Activated CD4-positive, alpha-beta memory T cell treated with anti-CD3 and anti-CD28 coated beads for 36 hours (primary cell): ENCODE measurements around the gene IRAK1. TPM values are rescaled to one million over a fixed set of nuclear protein-coding genes. Genes with fewer than 3 reads are reported as not detected.

Experiments
- CTCF ChIA-PET: fragments of 350-600 bp; sonication (Branson Sonifier 250); formaldehyde crosslinking; loops from one replicate; lab custom pipeline; 2021; ENCODE audit warnings: antibody characterized with exemption, inconsistent platforms; lab: Charles Lee
- POLR2A ChIA-PET: fragments of 350-600 bp; sonication (Branson Sonifier 250); formaldehyde crosslinking; loops from one replicate; lab custom pipeline; 2021; ENCODE audit warnings: antibody characterized with exemption; lab: Charles Lee
- DNase-seq: peaks from one replicate; pipeline ENCODE4 v3.0.0-alpha.2; 2020
- H3K27ac Mint-ChIP-seq: one replicate; pipeline ENCODE4 v1.8.0; 2021; ENCODE audit warnings: mixed read lengths
- H3K27me3 Mint-ChIP-seq: one replicate; pipeline ENCODE4 v1.8.0; 2021; ENCODE audit warnings: mixed read lengths
- H3K36me3 Mint-ChIP-seq: one replicate; pipeline ENCODE4 v1.8.0; 2021; ENCODE audit warnings: mixed read lengths
- H3K4me1 Mint-ChIP-seq: one replicate; pipeline ENCODE4 v1.8.0; 2021; ENCODE audit warnings: low read depth, mixed read lengths
- H3K4me3 Mint-ChIP-seq: one replicate; pipeline ENCODE4 v1.8.0; 2021; ENCODE audit warnings: mild to moderate bottlenecking, mixed read lengths
- H3K9me3 Mint-ChIP-seq: one replicate; pipeline ENCODE4 v1.8.0; 2021; ENCODE audit warnings: mixed read lengths
- intact Hi-C: fragments of 100-400 bp; cut with micrococcal nuclease; formaldehyde crosslinking; loops from one replicate; pipeline ENCODE4 v1.15.1; 2023
- total RNA-seq, 2 experiments: library from RNA; stranded (reverse); gene quantifications; one replicate each; pipeline ENCODE4 v1.2.3, GENCODE V29; 2021

The IRAK1 gene
- total RNA-seq, 2 experiments from 2014 or later = 99.6 to 106 TPM

DNA sequence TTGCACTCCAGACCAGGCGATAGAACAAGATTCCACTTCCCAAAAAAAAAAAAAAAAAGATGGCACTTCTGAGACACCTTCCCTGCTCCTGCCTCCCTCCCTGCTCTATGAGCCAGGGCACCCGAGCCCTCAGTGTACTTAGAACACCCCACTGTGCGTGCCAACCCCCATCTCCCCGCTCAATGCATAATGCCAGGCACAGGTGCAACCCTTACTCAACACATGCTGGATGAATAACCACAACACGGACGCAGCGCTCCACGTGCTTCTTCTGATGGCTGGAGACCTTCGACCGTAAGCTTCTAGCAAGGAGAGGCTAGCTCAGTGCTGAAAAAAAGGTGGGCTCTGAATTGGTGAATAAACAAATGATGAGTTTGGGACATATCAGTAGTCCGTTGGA is 19.9 kb upstream of the IRAK1 start:
- no peak for DNase-seq
- intact Hi-C loops = no loop called here
- H3K27me3 Mint-ChIP-seq = no peaks in the 10 kb centered on the region
- POLR2A ChIA-PET = no interaction called here
- no peaks in the 10 kb centered on the region for H3K9me3 Mint-ChIP-seq
- CTCF ChIA-PET = interaction anchor here (0.7 kb wide), 1 partner anchor 19 kb away, joined by 3 read pairs; no protein-coding TSS in a partner anchor
- peaks cover 9% of the 10 kb centered on the region for H3K36me3 Mint-ChIP-seq
- H3K4me1 Mint-ChIP-seq = peaks cover 46% of the 10 kb centered on the region
- H3K4me3 Mint-ChIP-seq = no peak overlapping the region
- H3K27ac Mint-ChIP-seq = peak overlapping the region; percentile 58

DNA sequence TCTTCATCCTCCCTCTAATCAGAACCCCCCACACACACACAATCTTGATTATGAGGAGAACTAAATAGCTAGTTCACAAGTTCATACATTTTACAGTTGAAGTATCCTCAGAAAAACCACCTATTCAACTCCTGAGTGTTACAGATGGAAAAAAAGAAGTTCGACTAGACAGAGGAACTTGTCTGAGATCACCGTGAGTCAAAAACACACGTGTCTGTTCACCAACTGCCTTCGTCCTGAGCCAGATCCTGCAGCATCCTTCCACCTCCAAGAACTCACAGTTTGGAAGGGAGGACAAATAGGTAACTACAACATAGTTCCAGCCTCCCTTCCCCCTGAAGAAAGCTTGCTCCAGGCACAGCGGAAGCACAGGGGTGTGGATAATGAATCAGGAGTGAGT is 19.0 kb upstream of the IRAK1 start:
- Mint-ChIP-seq H3K9me3 (no peaks in the 10 kb centered on the region), H3K36me3 (peaks cover 9% of the 10 kb centered on the region), H3K27ac (peak overlapping the region; percentile 59), H3K27me3 (no peaks in the 10 kb centered on the region), H3K4me3 (no peak overlapping the region), H3K4me1 (peaks cover 42% of the 10 kb centered on the region)
- POLR2A ChIA-PET = no interaction called here
- no peak for DNase-seq
- CTCF ChIA-PET = no interaction called here
- intact Hi-C loops = no loop called here

DNA sequence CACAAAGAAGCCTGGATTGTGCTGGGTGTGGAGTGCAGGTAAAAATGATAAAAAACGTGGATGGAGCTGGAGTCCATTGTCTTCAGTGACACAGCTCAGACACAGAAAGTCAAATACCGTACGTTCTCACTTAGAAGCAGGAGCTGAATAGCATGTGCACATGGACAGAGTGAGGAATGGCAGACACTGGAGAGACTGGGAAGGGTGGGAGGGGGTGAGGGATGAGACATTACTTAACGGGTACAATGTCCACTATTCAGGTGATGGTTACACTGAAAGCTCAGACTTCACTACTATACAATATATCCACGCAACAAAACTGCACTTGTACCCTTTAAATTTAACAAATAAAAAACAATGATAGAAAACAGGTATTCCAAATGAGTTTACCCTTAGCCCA is 18.1 kb upstream of the IRAK1 start:
- CTCF ChIA-PET = interaction anchor here (2.0 kb wide), 1 partner anchor 14 kb away, joined by 6 read pairs; no protein-coding TSS in a partner anchor
- Mint-ChIP-seq H3K4me3 (no peak overlapping the region), H3K4me1 (peaks cover 40% of the 10 kb centered on the region), H3K9me3 (no peaks in the 10 kb centered on the region), H3K27ac (no peak overlapping the region), H3K36me3 (peaks cover 9% of the 10 kb centered on the region), H3K27me3 (no peaks in the 10 kb centered on the region)
- POLR2A ChIA-PET = no interaction called here
- DNase-seq = no peak
- intact Hi-C loops = no loop called here

DNA sequence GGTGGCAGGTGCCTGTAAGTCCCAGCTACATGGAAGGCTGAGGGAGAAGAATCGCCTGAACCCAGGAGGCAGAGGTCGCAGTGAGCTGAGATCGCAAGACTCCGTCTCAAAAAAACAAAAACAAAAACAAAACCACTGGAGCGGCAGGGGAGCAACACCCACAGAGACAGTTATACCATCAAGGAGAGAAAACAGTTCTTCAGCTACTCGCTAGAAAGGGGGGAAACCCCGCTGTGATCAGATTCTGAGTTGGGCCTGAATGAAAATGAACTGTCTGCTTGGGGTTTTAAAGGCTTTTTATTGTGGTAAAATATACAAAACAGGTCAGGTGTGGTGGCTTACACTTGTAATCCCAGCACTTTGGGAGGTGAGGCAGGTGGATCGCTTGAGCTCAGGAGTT is 16.8 kb upstream of the IRAK1 start:
- Mint-ChIP-seq H3K27me3 (no peaks in the 10 kb centered on the region), H3K4me3 (no peak overlapping the region), H3K27ac (peak overlapping the region; percentile 60), H3K9me3 (no peaks in the 10 kb centered on the region), H3K4me1 (peaks cover 33% of the 10 kb centered on the region), H3K36me3 (peaks cover 11% of the 10 kb centered on the region)
- intact Hi-C loops = no loop called here
- peak; percentile 54 for DNase-seq
- POLR2A ChIA-PET = no interaction called here
- CTCF ChIA-PET = interaction anchor here (0.6 to 2.0 kb wide), 3 partner anchors 15 to 31 kb away, joined by 3 to 6 read pairs (median 3); no protein-coding TSS in a partner anchor

DNA sequence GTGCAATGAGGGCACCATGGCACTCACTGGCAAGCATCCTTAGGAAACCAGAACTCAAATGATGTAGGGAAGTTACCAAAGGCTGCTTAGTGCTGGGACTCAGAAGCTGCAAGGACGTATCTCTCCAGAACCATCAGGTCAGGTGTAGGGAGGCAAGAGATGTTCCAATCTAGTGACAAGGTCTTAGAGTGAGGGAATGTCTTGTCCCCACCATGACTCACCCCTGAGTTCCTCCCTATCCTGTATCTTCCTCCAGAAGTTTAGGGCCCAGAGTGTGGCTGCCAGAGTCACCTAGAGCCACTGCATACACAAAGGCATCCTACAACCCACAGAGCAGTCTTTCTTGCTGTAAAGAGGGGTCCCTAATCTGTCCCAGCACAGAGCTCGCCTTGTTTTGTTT is 14.1 kb upstream of the IRAK1 start:
- intact Hi-C loops = no loop called here
- POLR2A ChIA-PET = no interaction called here

DNA sequence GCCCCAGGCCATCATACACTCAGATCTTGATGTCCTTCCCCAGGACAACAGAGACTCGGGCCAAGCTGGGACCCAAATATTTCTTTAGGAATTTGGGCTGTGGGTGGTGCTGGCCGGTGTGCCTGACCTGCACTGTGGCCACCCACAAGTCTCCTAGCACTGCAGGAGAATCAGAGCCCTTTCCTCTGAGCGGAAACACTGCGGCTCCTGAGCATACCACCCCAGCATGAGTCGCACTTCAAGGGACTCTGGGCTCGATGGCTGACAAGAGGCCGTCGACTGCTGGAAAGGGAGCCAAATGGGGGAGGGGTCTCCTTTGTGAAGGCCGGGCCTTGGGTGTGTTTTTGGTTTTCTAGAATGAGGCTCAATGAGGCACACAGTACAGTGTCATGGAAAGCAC is 13.0 kb upstream of the IRAK1 start:
- H3K27ac Mint-ChIP-seq = no peak overlapping the region
- H3K36me3 Mint-ChIP-seq = peaks cover 14% of the 10 kb centered on the region
- no peaks in the 10 kb centered on the region for H3K9me3 Mint-ChIP-seq
- intact Hi-C loops = no loop called here
- H3K4me3 Mint-ChIP-seq = no peak overlapping the region
- H3K27me3 Mint-ChIP-seq = no peaks in the 10 kb centered on the region
- DNase-seq = no peak
- POLR2A ChIA-PET = no interaction called here
- H3K4me1 Mint-ChIP-seq = peaks cover 11% of the 10 kb centered on the region
- CTCF ChIA-PET = no interaction called here

More for the DNA sequence above, 14.1 kb upstream of the IRAK1 start:
- no peaks in the 10 kb centered on the region for H3K9me3 Mint-ChIP-seq
- H3K4me1 Mint-ChIP-seq = peaks cover 15% of the 10 kb centered on the region
- H3K27ac Mint-ChIP-seq = peak overlapping the region; percentile 13
- CTCF ChIA-PET = no interaction called here
- no peaks in the 10 kb centered on the region for H3K27me3 Mint-ChIP-seq
- DNase-seq = no peak
- peaks cover 13% of the 10 kb centered on the region for H3K36me3 Mint-ChIP-seq
- no peak overlapping the region for H3K4me3 Mint-ChIP-seq

DNA sequence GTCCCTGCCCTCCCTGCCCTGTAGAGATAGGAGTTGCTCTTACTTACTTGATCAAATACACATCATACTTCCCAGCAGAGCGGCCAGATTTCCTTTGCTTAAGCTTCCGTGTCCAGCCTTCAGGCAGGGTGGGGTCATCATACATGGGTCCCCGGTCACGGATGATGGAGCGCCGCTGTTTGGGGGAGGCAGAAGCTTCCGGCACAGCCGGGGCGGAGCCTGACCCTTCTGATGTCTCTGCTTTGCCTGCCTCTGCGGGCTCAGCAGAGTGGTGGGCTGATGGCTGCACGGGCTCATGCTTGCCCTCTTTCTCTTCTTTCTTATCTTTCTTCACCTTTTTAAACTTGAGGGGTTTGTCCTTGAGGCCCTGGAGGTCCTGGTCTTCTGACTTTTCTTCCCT is 12.5 kb upstream of the IRAK1 start:
- Mint-ChIP-seq H3K27ac (no peak overlapping the region), H3K4me3 (no peak overlapping the region), H3K27me3 (no peaks in the 10 kb centered on the region), H3K36me3 (peaks cover 16% of the 10 kb centered on the region), H3K4me1 (peaks cover 10% of the 10 kb centered on the region), H3K9me3 (no peaks in the 10 kb centered on the region)
- no peak for DNase-seq
- POLR2A ChIA-PET = no interaction called here
- intact Hi-C loops = no loop called here
- CTCF ChIA-PET = no interaction called here

DNA sequence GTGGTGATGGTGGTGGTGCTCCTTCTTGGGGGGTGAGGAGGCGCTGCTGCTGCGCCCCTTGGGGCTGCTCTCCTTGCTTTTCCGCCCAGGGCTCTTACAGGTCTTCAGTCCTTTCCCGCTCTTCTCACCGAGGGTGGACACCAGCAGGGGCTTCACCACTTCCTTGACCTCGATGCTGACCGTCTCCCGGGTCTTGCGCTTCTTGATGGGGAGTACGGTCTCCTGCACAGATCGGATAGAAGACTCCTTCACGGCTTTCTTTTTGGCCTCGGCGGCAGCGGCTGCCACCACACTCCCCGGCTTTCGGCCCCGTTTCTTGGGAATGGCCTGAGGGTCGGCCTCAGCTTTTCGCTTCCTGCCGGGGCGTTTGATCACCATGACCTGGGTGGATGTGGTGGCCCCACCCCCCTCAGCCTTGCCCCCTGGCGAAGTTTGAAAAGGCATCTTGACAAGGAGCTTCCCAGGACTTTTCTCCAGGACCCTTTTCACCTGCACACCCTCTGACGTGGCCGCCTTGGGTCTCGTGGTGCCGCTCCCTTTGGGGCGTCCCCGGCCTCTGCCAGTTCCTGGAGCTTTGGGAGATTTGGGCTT is 11.1 kb upstream of the IRAK1 start:
- Mint-ChIP-seq H3K36me3 (peaks cover 16% of the 10 kb centered on the region), H3K27me3 (no peaks in the 10 kb centered on the region), H3K9me3 (no peaks in the 10 kb centered on the region), H3K4me1 (peaks cover 2% of the 10 kb centered on the region), H3K27ac (no peak overlapping the region), H3K4me3 (no peak overlapping the region)
- intact Hi-C loops = no loop called here
- no peak for DNase-seq
- CTCF ChIA-PET = no interaction called here
- POLR2A ChIA-PET = no interaction called here

DNA sequence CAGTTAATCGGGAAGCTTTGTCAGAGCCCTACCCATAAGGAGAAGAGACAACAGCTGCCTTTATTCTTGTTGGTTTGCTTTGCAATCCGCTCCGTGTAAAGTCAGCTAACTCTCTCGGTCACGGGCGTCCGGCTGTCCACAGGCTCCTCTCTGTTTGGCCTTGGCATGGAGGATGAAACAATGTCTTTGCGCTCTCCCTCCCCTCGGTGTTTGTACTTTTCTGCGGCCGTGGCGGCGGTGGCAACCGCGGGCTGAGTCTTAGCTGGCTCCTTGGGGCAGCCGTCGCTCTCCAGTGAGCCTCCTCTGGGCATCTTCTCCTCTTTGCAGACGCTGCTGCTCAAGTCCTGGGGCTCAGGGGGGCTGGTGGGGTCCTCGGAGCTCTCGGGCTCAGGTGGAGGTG is 10.6 kb upstream of the IRAK1 start:
- H3K4me3 Mint-ChIP-seq = no peak overlapping the region
- no peak overlapping the region for H3K27ac Mint-ChIP-seq
- ChIA-PET CTCF (interaction anchor here (0.6 kb wide), 1 partner anchor 61 kb away, joined by 3 read pairs; no protein-coding TSS in a partner anchor), POLR2A (no interaction called here)
- intact Hi-C loops = no loop called here
- no peaks in the 10 kb centered on the region for H3K9me3 Mint-ChIP-seq
- DNase-seq = no peak
- peaks cover 2% of the 10 kb centered on the region for H3K4me1 Mint-ChIP-seq
- peaks cover 16% of the 10 kb centered on the region for H3K36me3 Mint-ChIP-seq
- no peaks in the 10 kb centered on the region for H3K27me3 Mint-ChIP-seq

DNA sequence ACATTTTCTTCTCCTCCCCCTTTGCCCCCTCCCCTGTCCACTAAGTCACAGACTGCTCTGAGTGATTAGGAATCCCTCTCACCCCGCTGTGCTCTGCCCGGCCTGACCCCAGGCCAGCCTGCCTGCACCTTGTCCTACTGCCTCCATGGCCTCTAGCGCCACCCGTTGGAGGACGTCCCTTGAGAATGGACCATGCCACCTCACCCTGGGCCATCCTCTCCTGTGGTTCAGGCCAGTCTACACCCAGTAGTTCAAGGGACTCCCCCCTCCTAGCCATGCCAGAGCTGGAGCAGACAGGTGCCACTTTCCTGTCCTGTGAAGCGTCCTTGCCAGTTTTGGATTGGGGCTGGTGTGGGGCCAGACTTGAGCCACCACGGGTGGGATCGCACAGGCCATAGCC is 9.7 kb upstream of the IRAK1 start:
- POLR2A ChIA-PET = no interaction called here
- H3K27me3 Mint-ChIP-seq = no peaks in the 10 kb centered on the region
- intact Hi-C loops = no loop called here
- no peaks in the 10 kb centered on the region for H3K9me3 Mint-ChIP-seq
- H3K4me3 Mint-ChIP-seq = no peak overlapping the region
- H3K4me1 Mint-ChIP-seq = peaks cover 2% of the 10 kb centered on the region
- CTCF ChIA-PET = interaction anchor here (1.2 kb wide), 1 partner anchor 16 kb away, joined by 3 read pairs; no protein-coding TSS in a partner anchor
- H3K27ac Mint-ChIP-seq = no peak overlapping the region
- H3K36me3 Mint-ChIP-seq = peaks cover 11% of the 10 kb centered on the region
- DNase-seq = peak; percentile 17

DNA sequence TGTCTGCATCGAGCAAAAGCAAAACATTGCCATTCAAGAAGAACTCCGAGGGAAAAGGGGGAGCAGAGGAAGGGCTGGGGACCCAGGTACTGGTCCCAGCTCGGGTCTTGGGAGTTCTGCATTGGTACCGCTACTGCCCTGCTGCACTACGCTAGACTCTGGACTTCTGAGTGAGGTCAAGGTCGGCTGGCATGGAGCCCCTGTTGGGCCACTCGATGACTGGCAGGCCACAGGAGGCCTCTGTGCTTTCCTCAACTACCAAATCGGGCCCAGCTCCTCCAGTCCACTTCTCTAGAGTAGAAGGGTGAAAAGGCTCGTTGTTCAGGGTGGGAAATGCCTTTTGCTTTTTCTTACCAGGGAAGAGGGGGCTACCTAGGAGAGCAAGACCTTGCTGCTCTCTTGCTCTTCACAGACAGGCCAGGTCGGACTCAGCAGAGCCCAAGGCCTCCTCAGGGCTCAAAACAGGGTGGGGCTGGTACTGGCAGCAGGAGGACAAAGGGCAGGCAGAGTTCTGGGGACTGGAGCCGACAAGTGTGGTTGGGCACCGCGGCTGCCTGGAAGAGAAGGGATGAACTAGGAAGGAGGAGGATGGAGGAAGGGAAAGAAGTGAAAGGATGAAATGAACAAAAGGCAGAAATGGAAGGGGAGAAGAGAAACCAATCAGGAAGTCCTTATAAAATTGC is 8.9 kb upstream of the IRAK1 start:
- Mint-ChIP-seq H3K36me3 (peaks cover 11% of the 10 kb centered on the region), H3K4me1 (peaks cover 2% of the 10 kb centered on the region), H3K27ac (peak overlapping the region; percentile 56), H3K4me3 (no peak overlapping the region), H3K9me3 (no peaks in the 10 kb centered on the region), H3K27me3 (no peaks in the 10 kb centered on the region)
- DNase-seq = no peak
- CTCF ChIA-PET = interaction anchor here (1.2 kb wide), 1 partner anchor 15 kb away, joined by 3 read pairs; no protein-coding TSS in a partner anchor
- intact Hi-C loops = no loop called here
- POLR2A ChIA-PET = no interaction called here

DNA sequence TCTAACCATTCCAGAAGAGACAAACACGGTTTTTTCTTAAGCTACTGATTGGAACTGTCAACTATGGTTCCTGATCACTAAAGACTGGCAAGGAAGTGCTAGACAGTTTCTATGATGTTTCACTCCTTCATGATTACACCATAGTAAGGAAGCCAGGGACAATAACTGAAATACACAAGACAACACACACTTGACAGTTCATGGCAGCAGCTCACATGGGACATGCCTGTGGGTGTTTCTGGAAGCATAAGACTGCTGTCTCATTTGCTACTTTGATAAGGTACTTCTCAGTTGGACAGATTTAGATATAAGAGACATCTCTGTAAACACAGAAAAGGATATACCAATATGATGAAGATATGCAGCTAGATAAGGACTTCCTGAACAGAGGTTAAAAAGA is 8.3 kb upstream of the IRAK1 start:
- intact Hi-C loops = no loop called here
- no peak overlapping the region for H3K4me3 Mint-ChIP-seq
- peaks cover 11% of the 10 kb centered on the region for H3K36me3 Mint-ChIP-seq
- H3K27ac Mint-ChIP-seq = no peak overlapping the region
- H3K4me1 Mint-ChIP-seq = peaks cover 2% of the 10 kb centered on the region
- no peaks in the 10 kb centered on the region for H3K27me3 Mint-ChIP-seq
- ChIA-PET POLR2A (no interaction called here), CTCF (no interaction called here)
- no peak for DNase-seq
- no peaks in the 10 kb centered on the region for H3K9me3 Mint-ChIP-seq
